Epithelial cell of esophagus (primary cell): ENCODE measurements around the gene EIF4G3.

Experiments used
- DNase-seq: peaks from one replicate; pipeline ENCODE4 v3.0.0; 2010; ENCODE audit warnings: low read depth
- H3K4me3 ChIP-seq: 2 replicates; pipeline ENCODE4 v1.5.1; 2011; ENCODE audit warnings: mild to moderate bottlenecking, low read length, control low read depth
- TF ChIP-seq, protein P1 (sequence below): IDR thresholded peaks from 2 replicates; pipeline ENCODE4 v1.5.1; 2011; ENCODE audit warnings: low read depth, mild to moderate bottlenecking, low read length, control low read depth, inconsistent platforms; ENCODE audit not compliant: insufficient read depth; ENCODE audit errors: missing control alignments

The EIF4G3 gene

DNA sequence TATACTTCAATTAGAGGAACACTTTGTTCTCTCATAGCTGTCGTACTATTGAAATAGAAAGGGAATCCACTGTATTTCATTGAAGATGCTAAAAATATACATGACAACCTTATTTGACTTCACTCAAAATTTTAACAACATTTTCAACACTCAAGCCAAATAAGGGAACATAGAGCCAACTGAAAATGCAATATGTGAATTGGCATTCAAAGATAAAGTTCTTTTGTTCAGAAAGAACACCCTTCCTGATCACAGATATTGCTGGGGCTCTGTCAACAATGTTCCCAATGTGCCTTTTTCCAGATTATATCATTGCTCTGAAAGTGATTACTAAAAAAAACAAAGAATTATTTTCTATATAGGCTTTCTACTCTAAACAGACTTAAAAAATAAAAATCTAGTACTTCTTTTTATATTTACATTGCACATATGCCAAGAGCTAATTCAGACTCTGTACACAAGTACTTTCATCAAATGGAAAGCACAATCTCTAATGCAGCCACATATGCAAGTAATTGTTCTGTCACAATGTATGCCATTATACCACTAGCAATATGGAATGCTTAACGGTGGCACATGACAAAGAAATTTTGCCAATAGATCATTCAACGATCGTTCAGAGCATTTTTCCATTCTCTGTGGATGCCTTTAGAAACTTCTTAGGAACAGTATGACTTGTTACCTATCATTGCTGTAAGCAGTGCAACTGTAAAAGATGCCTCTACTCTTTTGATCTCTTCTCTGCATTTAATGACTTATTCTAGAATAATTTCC lies 171.0 kb downstream of the EIF4G3 start:
- no peak overlapping the region for H3K4me3 ChIP-seq
- no peak for DNase-seq
- TF ChIP-seq, protein P1, sequence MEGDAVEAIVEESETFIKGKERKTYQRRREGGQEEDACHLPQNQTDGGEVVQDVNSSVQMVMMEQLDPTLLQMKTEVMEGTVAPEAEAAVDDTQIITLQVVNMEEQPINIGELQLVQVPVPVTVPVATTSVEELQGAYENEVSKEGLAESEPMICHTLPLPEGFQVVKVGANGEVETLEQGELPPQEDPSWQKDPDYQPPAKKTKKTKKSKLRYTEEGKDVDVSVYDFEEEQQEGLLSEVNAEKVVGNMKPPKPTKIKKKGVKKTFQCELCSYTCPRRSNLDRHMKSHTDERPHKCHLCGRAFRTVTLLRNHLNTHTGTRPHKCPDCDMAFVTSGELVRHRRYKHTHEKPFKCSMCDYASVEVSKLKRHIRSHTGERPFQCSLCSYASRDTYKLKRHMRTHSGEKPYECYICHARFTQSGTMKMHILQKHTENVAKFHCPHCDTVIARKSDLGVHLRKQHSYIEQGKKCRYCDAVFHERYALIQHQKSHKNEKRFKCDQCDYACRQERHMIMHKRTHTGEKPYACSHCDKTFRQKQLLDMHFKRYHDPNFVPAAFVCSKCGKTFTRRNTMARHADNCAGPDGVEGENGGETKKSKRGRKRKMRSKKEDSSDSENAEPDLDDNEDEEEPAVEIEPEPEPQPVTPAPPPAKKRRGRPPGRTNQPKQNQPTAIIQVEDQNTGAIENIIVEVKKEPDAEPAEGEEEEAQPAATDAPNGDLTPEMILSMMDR, result no peak

DNA sequence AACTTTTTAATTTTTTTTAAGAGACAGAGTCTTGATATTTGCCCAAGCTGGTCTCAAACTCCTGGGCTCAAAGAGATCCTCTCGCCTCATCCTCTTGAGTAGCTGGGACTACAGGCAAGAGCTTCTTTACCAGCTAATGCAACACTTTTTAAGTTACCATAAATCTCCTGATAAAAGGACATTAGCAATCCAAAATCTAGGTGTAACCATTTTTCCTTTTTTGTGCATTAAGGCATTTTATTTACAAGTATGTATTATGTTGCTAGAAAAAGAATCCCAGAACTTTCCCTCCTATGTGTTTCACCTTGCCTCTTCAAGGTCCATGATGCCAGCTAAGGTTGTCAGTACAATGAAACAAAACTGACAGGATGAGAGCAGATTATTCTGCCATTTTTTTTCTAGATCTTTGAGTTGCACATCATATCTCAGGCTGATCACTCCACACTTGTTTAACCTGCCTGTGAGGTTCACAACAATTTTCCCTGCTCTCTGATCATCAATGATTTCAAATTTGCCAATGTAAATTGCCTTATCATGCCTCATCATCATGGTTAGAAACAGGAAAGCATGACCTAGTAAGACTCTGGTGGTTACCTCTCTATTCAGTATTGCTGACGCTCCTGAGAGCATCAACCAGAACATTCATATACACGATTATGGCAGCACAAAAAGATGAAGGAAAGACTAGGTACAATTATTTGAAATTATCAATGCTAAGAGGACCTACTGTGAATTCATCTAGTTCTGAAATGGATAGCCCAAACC lies 173.2 kb downstream of the EIF4G3 start:
- TF ChIP-seq, protein P1, result no peak
- no peak for DNase-seq
- H3K4me3 ChIP-seq, result no peak overlapping the region

DNA sequence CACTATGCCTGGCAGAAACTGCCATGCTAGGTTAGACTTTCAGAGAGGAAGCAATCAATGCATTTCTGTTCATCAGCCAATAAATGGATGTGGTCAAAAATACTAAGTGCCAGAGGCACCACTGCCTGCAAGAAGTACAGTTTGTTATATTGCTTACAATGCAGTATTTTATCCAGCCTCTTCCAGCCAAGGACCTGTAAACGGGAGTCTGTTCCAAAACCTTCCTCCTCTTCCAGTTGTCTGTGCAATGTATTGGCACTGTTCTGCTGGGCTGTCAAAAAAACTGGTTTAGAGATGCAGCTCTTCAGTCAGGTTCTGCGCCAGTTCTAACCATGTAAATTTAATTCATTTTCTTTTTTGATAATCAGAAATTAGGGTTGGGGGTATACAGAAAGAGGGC lies 175.7 kb downstream of the EIF4G3 start:
- H3K4me3 ChIP-seq, result no peak overlapping the region
- TF ChIP-seq, protein P1, result no peak
- no peak for DNase-seq

DNA sequence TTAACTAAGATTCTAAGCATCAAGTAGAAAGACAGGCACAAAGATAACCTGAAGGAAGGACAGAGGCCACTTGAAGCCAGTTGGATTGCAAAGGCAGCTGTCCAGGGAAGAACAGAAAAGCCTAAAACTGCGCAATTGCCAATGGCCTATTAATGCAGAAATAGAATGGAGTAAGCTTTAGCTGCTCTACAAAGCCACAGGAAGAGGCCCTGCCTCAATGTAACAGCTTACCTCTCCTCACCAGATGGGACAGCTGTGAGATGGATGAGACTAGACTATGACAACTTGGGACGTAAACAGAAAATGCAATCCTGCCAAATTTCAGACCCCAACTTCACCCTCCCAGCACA lies 176.5 kb downstream of the EIF4G3 start:
- no peak for DNase-seq
- TF ChIP-seq, protein P1, result no peak

DNA sequence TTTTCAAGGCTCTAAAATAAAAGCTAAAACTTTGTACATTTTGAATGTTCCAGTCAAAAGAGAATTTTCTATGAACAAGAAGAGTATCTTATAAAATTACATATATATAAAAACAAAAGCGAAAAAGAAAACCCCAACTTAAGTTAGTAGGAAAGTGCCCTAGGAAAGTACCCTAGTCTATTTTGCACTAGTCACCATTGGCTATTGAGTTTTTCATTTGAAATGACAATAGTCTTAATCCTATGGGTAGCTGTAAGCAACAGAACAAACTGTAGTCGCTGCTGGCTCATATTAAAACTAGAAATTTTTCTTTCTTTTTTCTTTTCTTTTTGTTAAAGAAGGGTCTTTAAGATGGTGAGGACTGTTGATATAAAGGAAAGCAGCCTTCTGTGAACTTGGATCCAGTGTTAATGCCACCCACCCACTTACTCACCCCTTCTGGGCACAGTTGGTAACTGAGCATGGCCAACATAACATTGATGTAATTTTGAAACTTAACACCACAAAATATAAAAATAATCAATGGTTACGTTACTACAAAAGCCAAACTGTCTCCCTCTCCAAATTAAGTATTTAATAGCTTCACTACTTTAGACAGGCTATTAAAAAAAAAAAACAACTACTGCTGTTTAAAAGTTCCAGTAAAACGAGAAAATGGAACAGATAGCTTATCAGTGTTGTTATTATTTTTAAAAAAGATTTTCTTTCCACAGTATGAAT lies 177.0 kb downstream of the EIF4G3 start:
- H3K4me3 ChIP-seq, result no peak overlapping the region
- TF ChIP-seq, protein P1, result no peak
- DNase-seq, result no peak

More for the DNA sequence above, 176.5 kb downstream of the EIF4G3 start:
- no peak overlapping the region for H3K4me3 ChIP-seq

DNA sequence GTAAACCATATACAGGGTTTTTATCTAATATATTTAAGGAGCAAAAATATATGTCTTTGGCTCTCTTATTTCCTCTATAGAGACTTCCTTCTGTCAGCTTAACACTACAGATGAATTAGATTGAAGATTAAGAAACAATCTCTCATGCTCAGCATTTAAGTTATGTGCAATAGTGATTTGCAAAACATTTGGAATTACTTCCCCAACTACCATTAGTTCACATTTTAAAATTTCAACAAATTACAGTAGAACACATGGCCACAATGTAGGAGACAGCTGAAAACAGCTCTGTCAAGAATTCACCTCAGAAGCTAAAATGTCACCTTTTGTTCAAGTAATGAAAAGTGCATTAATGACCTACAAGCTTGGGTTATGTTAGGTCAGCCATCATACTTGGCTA lies 177.9 kb downstream of the EIF4G3 start:
- TF ChIP-seq, protein P1, result no peak
- no peak for DNase-seq
- no peak overlapping the region for H3K4me3 ChIP-seq
